HepG2 (cell line): ENCODE data around the gene EWSR1. TPM values are rescaled to one million over a fixed set of nuclear protein-coding genes. Genes with fewer than 3 reads are reported as not detected.

Experiments used
- BCLAF1 ChIP-seq: fragments of 450-650 bp; IDR thresholded peaks from 2 replicates; pipeline ENCODE4 v1.6.1; 2017; ENCODE audit warnings: mild to moderate bottlenecking
- KDM4B ChIP-seq: sonication (generic); formaldehyde crosslinking; IDR thresholded peaks from 2 replicates; pipeline ENCODE4 v1.4.0; 2020; ENCODE audit warnings: missing genetic modification reagents
- KLF12 ChIP-seq: sonication (generic); formaldehyde crosslinking; IDR thresholded peaks from 2 replicates; pipeline ENCODE4 v1.4.0; 2020; ENCODE audit warnings: missing genetic modification reagents, borderline replicate concordance
- NFIB ChIP-seq: sonication (generic); formaldehyde crosslinking; IDR thresholded peaks from 2 replicates; pipeline ENCODE4 v1.9.0; 2021; ENCODE audit warnings: missing genetic modification reagents, mild to moderate bottlenecking, borderline replicate concordance
- USF2 ChIP-seq, 2 experiments: sonication (generic) in 1 of 2; formaldehyde crosslinking in 1 of 2; IDR thresholded peaks; 2 replicates each; pipeline versions ENCODE4 v1.5.1 to v1.6.1; 2011 to 2020; ENCODE audit warnings: borderline replicate concordance in 1 of 2, low read depth in 1 of 2, low read length in 1 of 2, mild to moderate bottlenecking in 1 of 2, missing genetic modification reagents in 1 of 2, moderate library complexity in 1 of 2
- ZFP62 ChIP-seq: sonication (generic); formaldehyde crosslinking; IDR thresholded peaks from 2 replicates; pipeline ENCODE4 v1.4.0; 2020; ENCODE audit warnings: missing genetic modification reagents
- ZFY ChIP-seq: sonication (generic); formaldehyde crosslinking; IDR thresholded peaks from 2 replicates; pipeline ENCODE4 v1.4.0; 2020; ENCODE audit warnings: missing genetic modification reagents
- ZNF251 ChIP-seq: sonication (generic); formaldehyde crosslinking; IDR thresholded peaks from 2 replicates; pipeline ENCODE4 v1.9.0; 2021; ENCODE audit warnings: mild to moderate bottlenecking, missing genetic modification reagents
- ZNF484 ChIP-seq: sonication (generic); formaldehyde crosslinking; IDR thresholded peaks from 2 replicates; pipeline ENCODE4 v1.5.1; 2020; ENCODE audit warnings: mild to moderate bottlenecking, low read depth, missing genetic modification reagents, borderline replicate concordance
- ZNF574 ChIP-seq: sonication (generic); formaldehyde crosslinking; IDR thresholded peaks from 2 replicates; pipeline ENCODE4 v1.4.0; 2020; ENCODE audit warnings: missing genetic modification reagents
- ZNF597 ChIP-seq: sonication (generic); formaldehyde crosslinking; IDR thresholded peaks from 2 replicates; pipeline ENCODE4 v1.5.0; 2020; ENCODE audit warnings: missing genetic modification reagents
- ZNF704 ChIP-seq: sonication (generic); formaldehyde crosslinking; IDR thresholded peaks from 2 replicates; pipeline ENCODE4 v1.8.1; 2023; ENCODE audit warnings: mild to moderate bottlenecking, inconsistent platforms, moderate library complexity, missing genetic modification reagents, borderline replicate concordance
- polyA plus RNA-seq, 8 experiments: library from polyadenylated mRNA; depleted of rRNA in 3 of 8; stranded (reverse) in 7 of 8; unstranded in 1 of 8; fragments of >200 nt; fragmentation: Illumina TruSeq in 4 of 8; extraction: Trizol in 4 of 8; gene quantifications; 2 replicates each; pipeline versions ENCODE4 v1.2.1 to v1.2.3, GENCODE V29; 2011 to 2016; ENCODE audit warnings: low read depth in 4 of 8, missing spikeins in 1 of 8, mixed read lengths in 1 of 8; ENCODE audit not compliant: insufficient read depth in 1 of 8
- total RNA-seq, 5 experiments: library from RNA; depleted of rRNA; stranded (reverse); fragments of >200 nt; fragmentation: Illumina TruSeq; extraction: Trizol; gene quantifications; 2 replicates each; pipeline ENCODE4 v1.2.3, GENCODE V29; 2016; ENCODE audit warnings: low read depth in 1 of 5
- TF ChIP-seq, protein P1 (sequence below): sonication (generic); formaldehyde crosslinking; IDR thresholded peaks from 2 replicates; pipeline ENCODE4 v1.5.0; 2020; ENCODE audit warnings: mild to moderate bottlenecking, missing genetic modification reagents

Gene EWSR1
- total and polyA plus RNA-seq, 2 of the 13 experiments (the other 11 are each of a cell fraction or from before 2014, with no cell fraction given) = 211 to 326 TPM

DNA sequence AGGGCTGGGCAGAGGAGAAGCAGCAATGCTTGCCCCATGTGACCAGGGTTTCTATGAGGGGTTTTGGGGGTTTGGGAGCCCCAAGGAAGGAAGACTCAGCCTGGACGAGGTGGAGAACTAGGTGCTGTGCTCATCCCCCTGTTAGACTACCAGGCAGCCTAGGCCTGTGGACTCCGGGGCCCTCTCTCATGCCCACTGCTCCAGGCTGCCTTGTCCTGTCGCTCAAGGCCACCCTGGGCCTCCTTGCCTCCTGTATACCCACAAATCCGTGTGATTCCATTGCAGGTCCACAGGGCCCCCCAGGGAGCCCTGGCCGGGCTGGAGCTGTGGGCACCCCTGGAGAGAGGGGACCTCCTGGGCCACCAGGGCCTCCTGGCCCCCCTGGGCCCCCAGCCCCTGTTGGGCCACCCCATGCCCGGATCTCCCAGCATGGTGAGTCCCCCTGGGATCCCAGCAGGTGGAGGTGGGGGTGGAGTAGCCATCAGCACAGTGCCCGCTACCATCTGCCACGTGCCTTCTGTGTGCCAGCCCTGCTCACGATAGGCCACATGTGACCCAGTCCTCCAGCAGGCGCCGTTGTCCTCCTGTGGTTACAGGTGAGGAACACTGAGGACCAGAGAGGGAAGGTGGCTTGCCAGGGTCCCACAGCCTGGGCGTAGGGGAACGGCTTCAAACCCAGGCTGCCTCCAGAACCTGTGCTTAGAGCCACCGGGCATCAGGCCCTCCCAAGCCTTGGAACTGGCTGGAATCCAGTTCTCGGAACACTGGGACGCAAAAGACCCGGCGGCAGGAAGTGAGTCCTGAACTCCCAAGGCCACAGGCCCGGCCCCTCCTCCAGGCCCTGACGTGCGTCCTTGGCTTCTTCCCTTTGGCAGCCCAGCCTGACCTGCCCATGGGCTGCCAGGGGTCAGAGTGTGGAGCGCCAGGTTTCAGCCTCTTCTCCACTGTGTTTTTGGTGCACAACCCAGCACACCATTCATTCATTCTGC, 35.8 kb upstream of the EWSR1 start (continued):
- TF ChIP-seq ZNF574 (CRISPR knock-in tag) (peak; percentile 50; the same call in 1 of the 2 replicates), ZFP62 (CRISPR knock-in tag) (no peak), ZFY (peak; percentile 76), USF2 (IDR thresholded peaks at IDR 0.05; ENCODE audit: low read depth, low read length) (no peak), USF2 (CRISPR knock-in tag; IDR thresholded peaks at IDR 0.05; ENCODE audit: borderline replicate concordance) (no peak), KDM4B (CRISPR knock-in tag) (no peak), ZNF484 (CRISPR knock-in tag) (no peak), NFIB (CRISPR knock-in tag) (no peak), BCLAF1 (no peak), KLF12 (CRISPR knock-in tag) (no peak), ZNF251 (CRISPR knock-in tag) (no peak), ZNF597 (CRISPR knock-in tag) (no peak), ZNF704 (CRISPR knock-in tag) (no peak)
- TF ChIP-seq, protein P1, sequence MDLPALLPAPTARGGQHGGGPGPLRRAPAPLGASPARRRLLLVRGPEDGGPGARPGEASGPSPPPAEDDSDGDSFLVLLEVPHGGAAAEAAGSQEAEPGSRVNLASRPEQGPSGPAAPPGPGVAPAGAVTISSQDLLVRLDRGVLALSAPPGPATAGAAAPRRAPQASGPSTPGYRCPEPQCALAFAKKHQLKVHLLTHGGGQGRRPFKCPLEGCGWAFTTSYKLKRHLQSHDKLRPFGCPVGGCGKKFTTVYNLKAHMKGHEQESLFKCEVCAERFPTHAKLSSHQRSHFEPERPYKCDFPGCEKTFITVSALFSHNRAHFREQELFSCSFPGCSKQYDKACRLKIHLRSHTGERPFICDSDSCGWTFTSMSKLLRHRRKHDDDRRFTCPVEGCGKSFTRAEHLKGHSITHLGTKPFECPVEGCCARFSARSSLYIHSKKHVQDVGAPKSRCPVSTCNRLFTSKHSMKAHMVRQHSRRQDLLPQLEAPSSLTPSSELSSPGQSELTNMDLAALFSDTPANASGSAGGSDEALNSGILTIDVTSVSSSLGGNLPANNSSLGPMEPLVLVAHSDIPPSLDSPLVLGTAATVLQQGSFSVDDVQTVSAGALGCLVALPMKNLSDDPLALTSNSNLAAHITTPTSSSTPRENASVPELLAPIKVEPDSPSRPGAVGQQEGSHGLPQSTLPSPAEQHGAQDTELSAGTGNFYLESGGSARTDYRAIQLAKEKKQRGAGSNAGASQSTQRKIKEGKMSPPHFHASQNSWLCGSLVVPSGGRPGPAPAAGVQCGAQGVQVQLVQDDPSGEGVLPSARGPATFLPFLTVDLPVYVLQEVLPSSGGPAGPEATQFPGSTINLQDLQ = no peak
